ENCODE results near the gene ZFC3H1.

ZFC3H1 gene

GRCh38 chr12:71648537-71648936, 15.1 kb downstream of the ZFC3H1 start:
- DNase-seq = no peak
- in situ Hi-C loops (cut with HindIII; ENCODE audit: low pct_ligation_motif_present, low pct_unique_long_range_greater_than_20kb, low sequenced_read_pairs) = no loop called here

GRCh38 chr12:71646512-71646911, 17.1 kb downstream of the ZFC3H1 start:
- no peak for DNase-seq
- in situ Hi-C loops (cut with HindIII; ENCODE audit: low pct_ligation_motif_present, low pct_unique_long_range_greater_than_20kb, low sequenced_read_pairs) = no loop called here

- DNase-seq = no peak
- in situ Hi-C loops (cut with HindIII; ENCODE audit: low pct_ligation_motif_present, low pct_unique_long_range_greater_than_20kb, low sequenced_read_pairs) = no loop called here
Observed at GRCh38 chr12:71645268-71645667, 18.4 kb downstream of the ZFC3H1 start.

- DNase-seq = no peak
- in situ Hi-C loops (cut with HindIII; ENCODE audit: low pct_ligation_motif_present, low pct_unique_long_range_greater_than_20kb, low sequenced_read_pairs) = no loop called here
Observed at GRCh38 chr12:71642264-71642663, 21.4 kb downstream of the ZFC3H1 start.

- no peak for DNase-seq
- in situ Hi-C loops (cut with HindIII; ENCODE audit: low pct_ligation_motif_present, low pct_unique_long_range_greater_than_20kb, low sequenced_read_pairs) = no loop called here
Observed at GRCh38 chr12:71641390-71641789, 22.3 kb downstream of the ZFC3H1 start.

- DNase-seq = no peak
- in situ Hi-C loops (cut with HindIII; ENCODE audit: low pct_ligation_motif_present, low pct_unique_long_range_greater_than_20kb, low sequenced_read_pairs) = no loop called here
Observed at GRCh38 chr12:71640316-71640715, 23.3 kb downstream of the ZFC3H1 start.

- DNase-seq = peak; percentile 55
- in situ Hi-C loops (cut with HindIII; ENCODE audit: low pct_ligation_motif_present, low pct_unique_long_range_greater_than_20kb, low sequenced_read_pairs) = no loop called here
Observed at GRCh38 chr12:71639341-71639760, 24.3 kb downstream of the ZFC3H1 start.

GRCh38 chr12:71638499-71638898, 25.1 kb downstream of the ZFC3H1 start:
- in situ Hi-C loops (cut with HindIII; ENCODE audit: low pct_ligation_motif_present, low pct_unique_long_range_greater_than_20kb, low sequenced_read_pairs) = no loop called here
- no peak for DNase-seq

GRCh38 chr12:71636704-71637115, 26.9 kb downstream of the ZFC3H1 start:
- in situ Hi-C loops (cut with HindIII; ENCODE audit: low pct_ligation_motif_present, low pct_unique_long_range_greater_than_20kb, low sequenced_read_pairs) = no loop called here
- DNase-seq = peak; percentile 89

- DNase-seq = no peak
- in situ Hi-C loops (cut with HindIII; ENCODE audit: low pct_ligation_motif_present, low pct_unique_long_range_greater_than_20kb, low sequenced_read_pairs) = no loop called here
Observed at GRCh38 chr12:71627438-71628002, 36.1 kb downstream of the ZFC3H1 start.

GRCh38 chr12:71626768-71627167, 36.9 kb downstream of the ZFC3H1 start:
- in situ Hi-C loops (cut with HindIII; ENCODE audit: low pct_ligation_motif_present, low pct_unique_long_range_greater_than_20kb, low sequenced_read_pairs) = no loop called here
- no peak for DNase-seq

- in situ Hi-C loops (cut with HindIII; ENCODE audit: low pct_ligation_motif_present, low pct_unique_long_range_greater_than_20kb, low sequenced_read_pairs) = no loop called here
- DNase-seq = no peak
Observed at GRCh38 chr12:71626098-71626497, 37.5 kb downstream of the ZFC3H1 start.

- in situ Hi-C loops (cut with HindIII; ENCODE audit: low pct_ligation_motif_present, low pct_unique_long_range_greater_than_20kb, low sequenced_read_pairs) = no loop called here
- DNase-seq = no peak
Observed at GRCh38 chr12:71625476-71625875, 38.2 kb downstream of the ZFC3H1 start.

- in situ Hi-C loops (cut with HindIII; ENCODE audit: low pct_ligation_motif_present, low pct_unique_long_range_greater_than_20kb, low sequenced_read_pairs) = no loop called here
- no peak for DNase-seq
Observed at GRCh38 chr12:71621938-71622337, 41.7 kb downstream of the ZFC3H1 start.

GRCh38 chr12:71610031-71610795, 53.4 kb downstream of the ZFC3H1 start:
- DNase-seq = no peak
- in situ Hi-C loops (cut with HindIII; ENCODE audit: low pct_ligation_motif_present, low pct_unique_long_range_greater_than_20kb, low sequenced_read_pairs) = no loop called here

GRCh38 chr12:71607494-71608330, 55.9 kb downstream of the ZFC3H1 start:
- DNase-seq = no peak

GRCh38 chr12:71605039-71605438, 58.6 kb downstream of the ZFC3H1 start:
- DNase-seq = no peak
- in situ Hi-C loops (cut with HindIII; ENCODE audit: low pct_ligation_motif_present, low pct_unique_long_range_greater_than_20kb, low sequenced_read_pairs) = no loop called here

More at GRCh38 chr12:71607494-71608330, 55.9 kb downstream of the ZFC3H1 start:
- in situ Hi-C loops (cut with HindIII; ENCODE audit: low pct_ligation_motif_present, low pct_unique_long_range_greater_than_20kb, low sequenced_read_pairs) = no loop called here

- in situ Hi-C loops (cut with HindIII; ENCODE audit: low pct_ligation_motif_present, low pct_unique_long_range_greater_than_20kb, low sequenced_read_pairs) = no loop called here
- no peak for DNase-seq
Observed at GRCh38 chr12:71602761-71603577, 60.7 kb downstream of the ZFC3H1 start.

GRCh38 chr12:71601546-71601945, 62.1 kb downstream of the ZFC3H1 start:
- DNase-seq = no peak
- in situ Hi-C loops (cut with HindIII; ENCODE audit: low pct_ligation_motif_present, low pct_unique_long_range_greater_than_20kb, low sequenced_read_pairs) = no loop called here

Measured in ACHN (cell line).